PC-9 (cell line): ENCODE data around the gene CBLN3. TPM values are rescaled to one million over a fixed set of nuclear protein-coding genes. Genes with fewer than 3 reads are reported as not detected.

Experiments used
- BruUV-seq: library from RNA; stranded (reverse); fragments of 400-500 nt; replicated peaks from 2 replicates; lab custom pipeline; 2021; lab: Mats Ljungman, UMichigan
- CTCF ChIA-PET: fragments of 300-600 bp; sonication (Branson Sonifier 250); formaldehyde crosslinking; loops from one replicate; lab custom pipeline; 2022; ENCODE audit warnings: antibody characterized with exemption; lab: Charles Lee
- POLR2A ChIA-PET: fragments of 300-600 bp; sonication (Branson Sonifier 250); formaldehyde crosslinking; loops from one replicate; lab custom pipeline; 2022; ENCODE audit warnings: antibody characterized with exemption; ENCODE audit not compliant: unreplicated experiment; lab: Charles Lee
- DNase-seq, 2 experiments: peaks; one replicate each; pipeline versions ENCODE4 v3.0.0 to v3.0.0-alpha.2; 2015 to 2022; ENCODE audit warnings: mixed read lengths in 1 of 2
- H2AFZ ChIP-seq: fragments of 200-600 bp; sonication (generic); 2 replicates; pipeline ENCODE4 v1.8.1; 2017; ENCODE audit warnings: antibody characterized with exemption
- H3F3A ChIP-seq: fragments of 200-600 bp; sonication (generic); 2 replicates; pipeline ENCODE4 v1.8.1; 2017; ENCODE audit warnings: antibody characterized with exemption, mild to moderate bottlenecking, low read depth; ENCODE audit not compliant: insufficient read depth
- H3K27ac ChIP-seq: fragments of 200-600 bp; sonication (generic); 2 replicates; pipeline ENCODE4 v1.6.1; 2016; ENCODE audit warnings: mixed run types
- H3K27me3 ChIP-seq: fragments of 200-600 bp; sonication (generic); 2 replicates; pipeline ENCODE4 v1.6.1; 2016; ENCODE audit warnings: low read depth, mixed run types; ENCODE audit not compliant: insufficient read depth
- H3K36me3 ChIP-seq: fragments of 200-600 bp; sonication (generic); 2 replicates; pipeline ENCODE4 v1.6.1; 2016; ENCODE audit warnings: low read depth, mixed run types
- H3K4me1 ChIP-seq: fragments of 200-600 bp; sonication (generic); replicated peaks from 2 replicates; pipeline ENCODE4 v1.6.1; 2016; ENCODE audit warnings: mixed run types; ENCODE audit not compliant: insufficient read depth
- H3K4me2 ChIP-seq: fragments of 200-600 bp; sonication (generic); 2 replicates; pipeline ENCODE4 v1.6.1; 2017; ENCODE audit warnings: mixed run types
- H3K4me3 ChIP-seq: fragments of 200-600 bp; sonication (generic); 2 replicates; pipeline ENCODE4 v1.6.1; 2016; ENCODE audit warnings: mixed run types
- H3K79me2 ChIP-seq: fragments of 200-600 bp; sonication (generic); 2 replicates; pipeline ENCODE4 v1.6.1; 2017; ENCODE audit warnings: low read depth, mixed run types
- H3K9me2 ChIP-seq: fragments of 200-600 bp; sonication (generic); 2 replicates; pipeline ENCODE4 v1.8.1; 2017; ENCODE audit warnings: mild to moderate bottlenecking; ENCODE audit not compliant: insufficient read depth
- H3K9me3 ChIP-seq: fragments of 200-600 bp; sonication (generic); 2 replicates; pipeline ENCODE4 v1.8.1; 2016; ENCODE audit warnings: low read depth; ENCODE audit not compliant: insufficient read depth
- H4K20me1 ChIP-seq: fragments of 200-600 bp; sonication (generic); 2 replicates; pipeline ENCODE4 v1.8.1; 2017; ENCODE audit not compliant: insufficient read depth
- EZH2 ChIP-seq: fragments of 200-600 bp; sonication (generic); IDR thresholded peaks from 2 replicates; pipeline ENCODE4 v1.8.0; 2017; ENCODE audit warnings: antibody characterized with exemption, low read depth
- intact Hi-C: fragments of 100-400 bp; cut with micrococcal nuclease; formaldehyde crosslinking; loops from one replicate; pipeline ENCODE4 v1.10.0; 2022; ENCODE audit not compliant: unreplicated experiment
- total RNA-seq: library from RNA; stranded (reverse); gene quantifications from 2 replicates; pipeline ENCODE4 v1.2.3, GENCODE V29; 2021
- TF ChIP-seq, protein P1 (sequence below): fragments of 200-600 bp; sonication (generic); conservative IDR thresholded peaks from 2 replicates; pipeline ENCODE4 v1.6.1; 2017; ENCODE audit warnings: mixed run types, antibody characterized with exemption, mild to moderate bottlenecking, moderate library complexity

CBLN3 gene
- total RNA-seq, 1 experiment from 2014 or later: 8.3 TPM

GRCh38 chr14:24398653-24399446 is 30.6 kb downstream of the CBLN3 start, which contains the start of gene NYNRIN:
Gene NYNRIN (plus strand): TSS chr14:24399003. CDS start chr14:24399247, 244 bp downstream.
- Histone ChIP-seq H3K36me3 (no peaks in the 10 kb centered on the region), H4K20me1 (no peaks in the 10 kb centered on the region), H3K27ac (no peak within 1 kb of the TSS), H3K4me3 (peak within 1 kb of the TSS; percentile 61), H3K4me2 (peak within 1 kb of the TSS; percentile 81), H2AFZ (peak within 1 kb of the TSS; percentile 86), H3K9me2 (no peaks in the 10 kb centered on the region), H3K79me2 (no peaks in the 10 kb centered on the region), H3K9me3 (no peaks in the 10 kb centered on the region), H3K27me3 (no peaks in the 10 kb centered on the region), H3K4me1 (peaks cover 10% of the 10 kb centered on the region), H3F3A (no peaks in the 10 kb centered on the region)
- BruUV-seq: no TSS peak
- TF ChIP-seq, protein P1, sequence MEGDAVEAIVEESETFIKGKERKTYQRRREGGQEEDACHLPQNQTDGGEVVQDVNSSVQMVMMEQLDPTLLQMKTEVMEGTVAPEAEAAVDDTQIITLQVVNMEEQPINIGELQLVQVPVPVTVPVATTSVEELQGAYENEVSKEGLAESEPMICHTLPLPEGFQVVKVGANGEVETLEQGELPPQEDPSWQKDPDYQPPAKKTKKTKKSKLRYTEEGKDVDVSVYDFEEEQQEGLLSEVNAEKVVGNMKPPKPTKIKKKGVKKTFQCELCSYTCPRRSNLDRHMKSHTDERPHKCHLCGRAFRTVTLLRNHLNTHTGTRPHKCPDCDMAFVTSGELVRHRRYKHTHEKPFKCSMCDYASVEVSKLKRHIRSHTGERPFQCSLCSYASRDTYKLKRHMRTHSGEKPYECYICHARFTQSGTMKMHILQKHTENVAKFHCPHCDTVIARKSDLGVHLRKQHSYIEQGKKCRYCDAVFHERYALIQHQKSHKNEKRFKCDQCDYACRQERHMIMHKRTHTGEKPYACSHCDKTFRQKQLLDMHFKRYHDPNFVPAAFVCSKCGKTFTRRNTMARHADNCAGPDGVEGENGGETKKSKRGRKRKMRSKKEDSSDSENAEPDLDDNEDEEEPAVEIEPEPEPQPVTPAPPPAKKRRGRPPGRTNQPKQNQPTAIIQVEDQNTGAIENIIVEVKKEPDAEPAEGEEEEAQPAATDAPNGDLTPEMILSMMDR: no peak
- no peak for TF ChIP-seq EZH2
- CTCF ChIA-PET: interaction anchor here (0.6 to 0.9 kb wide), 3 partner anchors 8 to 32 kb away, joined by 3 to 5 read pairs (median 3); no protein-coding TSS in a partner anchor
- POLR2A ChIA-PET: interaction anchor here (0.6 kb wide), 1 partner anchor 305 kb away, joined by 4 read pairs; no protein-coding TSS in a partner anchor
- intact Hi-C loops: no loop called here
- DNase-seq: peak in 1 of 2 experiments; percentile 29

DNA sequence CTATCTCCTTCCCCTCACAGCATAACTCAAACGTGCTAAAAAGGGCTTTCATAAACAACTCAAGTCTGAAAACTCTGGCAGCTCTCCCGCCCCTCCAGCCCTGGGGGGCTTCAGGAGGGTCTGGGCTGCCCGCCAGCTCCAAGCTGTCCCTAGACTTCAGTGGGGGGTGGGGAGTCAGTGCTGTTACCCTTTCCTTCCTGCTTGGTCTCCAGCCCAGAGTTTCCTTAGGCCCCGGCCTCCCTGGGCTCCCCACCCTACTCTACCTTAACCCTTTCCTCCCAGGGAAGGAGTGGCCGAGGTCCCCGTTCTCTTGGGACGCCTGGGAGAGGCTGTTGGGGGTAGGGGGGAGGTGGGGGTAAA is 31.2 kb downstream of the CBLN3 start:
- no peaks in the 10 kb centered on the region for H3K9me2 ChIP-seq
- no peak overlapping the region for H3K4me3 ChIP-seq
- ChIA-PET CTCF (interaction anchor here (0.7 kb wide), 1 partner anchor 9 kb away, joined by 3 read pairs; no protein-coding TSS in a partner anchor), POLR2A (interaction anchor here (0.6 kb wide), 1 partner anchor 305 kb away, joined by 4 read pairs; no protein-coding TSS in a partner anchor)
- H2AFZ ChIP-seq: no peak overlapping the region
- no peaks in the 10 kb centered on the region for H3F3A ChIP-seq
- H3K36me3 ChIP-seq: no peaks in the 10 kb centered on the region
- no peaks in the 10 kb centered on the region for H3K27me3 ChIP-seq
- H3K4me1 ChIP-seq: peaks cover 16% of the 10 kb centered on the region
- DNase-seq: no peak
- BruUV-seq: no TSS peak
- no peaks in the 10 kb centered on the region for H4K20me1 ChIP-seq
- H3K27ac ChIP-seq: no peak overlapping the region
- H3K4me2 ChIP-seq: peak overlapping the region; percentile 81; the same call in 1 of the 2 replicates
- TF ChIP-seq, protein P1: no peak
- TF ChIP-seq EZH2: no peak
- no peaks in the 10 kb centered on the region for H3K9me3 ChIP-seq
- H3K79me2 ChIP-seq: no peaks in the 10 kb centered on the region
- intact Hi-C loops: no loop called here

DNA sequence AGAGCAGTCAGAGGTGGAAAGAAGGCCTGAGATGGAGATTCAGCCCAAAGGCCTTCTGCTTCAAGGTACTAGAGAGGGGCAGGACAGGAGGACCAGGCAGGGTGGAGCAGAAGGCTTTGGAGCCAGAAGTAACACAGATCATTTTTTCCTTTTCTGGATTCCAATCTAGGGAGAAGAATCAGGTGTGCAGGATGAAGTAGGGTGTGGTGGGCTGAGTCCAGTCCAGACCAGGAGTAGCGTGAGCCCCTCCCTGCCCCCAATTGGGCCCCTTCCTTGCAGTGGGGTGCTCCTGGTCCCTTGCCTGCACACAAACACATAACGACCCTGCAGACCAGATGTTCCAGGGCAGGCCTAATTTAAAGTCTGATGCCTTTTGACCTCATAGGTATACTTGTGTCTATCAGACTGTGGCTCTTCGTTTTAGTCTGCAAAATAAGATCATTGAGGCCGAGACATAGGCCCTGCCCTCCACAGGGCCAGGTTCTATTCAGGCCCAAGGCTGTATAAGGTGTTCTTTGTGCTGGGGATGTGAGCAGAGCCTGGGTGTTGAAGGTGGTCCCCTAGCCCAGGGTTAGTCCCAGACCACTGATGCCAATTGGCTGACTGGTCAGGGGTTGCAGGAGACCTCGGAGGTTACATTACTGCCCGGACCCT is 31.7 kb downstream of the CBLN3 start:
- POLR2A ChIA-PET: no interaction called here
- no peaks in the 10 kb centered on the region for H4K20me1 ChIP-seq
- no peaks in the 10 kb centered on the region for H3K9me3 ChIP-seq
- H3K27ac ChIP-seq: no peak overlapping the region
- H3K4me3 ChIP-seq: no peak overlapping the region
- no peak for TF ChIP-seq EZH2
- TF ChIP-seq, protein P1: no peak
- intact Hi-C loops: no loop called here
- no peaks in the 10 kb centered on the region for H3K79me2 ChIP-seq
- no peaks in the 10 kb centered on the region for H3K9me2 ChIP-seq
- peaks cover 4% of the 10 kb centered on the region; the same call in 1 of the 2 replicates for H3F3A ChIP-seq
- no peak for DNase-seq
- no peaks in the 10 kb centered on the region for H3K36me3 ChIP-seq
- no peak overlapping the region for H3K4me2 ChIP-seq
- no peak overlapping the region for H2AFZ ChIP-seq
- H3K4me1 ChIP-seq: peaks cover 21% of the 10 kb centered on the region
- no peaks in the 10 kb centered on the region for H3K27me3 ChIP-seq
- BruUV-seq: TSS peak; percentile 19
- CTCF ChIA-PET: no interaction called here
